ENCODE measurements around the gene ISM1.

GRCh38 chr20:13259921-13260320 lies 38.8 kb downstream of the ISM1 start:
- TF ChIP-seq, protein P1, sequence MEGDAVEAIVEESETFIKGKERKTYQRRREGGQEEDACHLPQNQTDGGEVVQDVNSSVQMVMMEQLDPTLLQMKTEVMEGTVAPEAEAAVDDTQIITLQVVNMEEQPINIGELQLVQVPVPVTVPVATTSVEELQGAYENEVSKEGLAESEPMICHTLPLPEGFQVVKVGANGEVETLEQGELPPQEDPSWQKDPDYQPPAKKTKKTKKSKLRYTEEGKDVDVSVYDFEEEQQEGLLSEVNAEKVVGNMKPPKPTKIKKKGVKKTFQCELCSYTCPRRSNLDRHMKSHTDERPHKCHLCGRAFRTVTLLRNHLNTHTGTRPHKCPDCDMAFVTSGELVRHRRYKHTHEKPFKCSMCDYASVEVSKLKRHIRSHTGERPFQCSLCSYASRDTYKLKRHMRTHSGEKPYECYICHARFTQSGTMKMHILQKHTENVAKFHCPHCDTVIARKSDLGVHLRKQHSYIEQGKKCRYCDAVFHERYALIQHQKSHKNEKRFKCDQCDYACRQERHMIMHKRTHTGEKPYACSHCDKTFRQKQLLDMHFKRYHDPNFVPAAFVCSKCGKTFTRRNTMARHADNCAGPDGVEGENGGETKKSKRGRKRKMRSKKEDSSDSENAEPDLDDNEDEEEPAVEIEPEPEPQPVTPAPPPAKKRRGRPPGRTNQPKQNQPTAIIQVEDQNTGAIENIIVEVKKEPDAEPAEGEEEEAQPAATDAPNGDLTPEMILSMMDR (IDR thresholded peaks at IDR 0.05): no peak
- no peak for TF ChIP-seq POLR2A (IDR thresholded peaks at IDR 0.05)
